GM12875 (cell line): ENCODE data around the gene MED27.
A peak's percentile ranks its signal among the peaks of the same experiment; 100 is the strongest.

ENCODE experiments used
- H3K4me3 ChIP-seq: one replicate; pipeline ENCODE4 v1.5.1; 2011; ENCODE audit warnings: low read depth, low read length, control low read depth
- CTCF ChIP-seq: IDR thresholded peaks from 2 replicates; pipeline ENCODE4 v1.5.1; 2011; ENCODE audit warnings: low read depth, mild to moderate bottlenecking, control low read depth, inconsistent platforms, low read length, moderate library complexity, borderline replicate concordance; ENCODE audit not compliant: insufficient read depth

The MED27 gene

GRCh38 chr9:131864531-131864930 is 215.1 kb downstream of the MED27 start:
- H3K4me3 ChIP-seq: no peak overlapping the region

DNA sequence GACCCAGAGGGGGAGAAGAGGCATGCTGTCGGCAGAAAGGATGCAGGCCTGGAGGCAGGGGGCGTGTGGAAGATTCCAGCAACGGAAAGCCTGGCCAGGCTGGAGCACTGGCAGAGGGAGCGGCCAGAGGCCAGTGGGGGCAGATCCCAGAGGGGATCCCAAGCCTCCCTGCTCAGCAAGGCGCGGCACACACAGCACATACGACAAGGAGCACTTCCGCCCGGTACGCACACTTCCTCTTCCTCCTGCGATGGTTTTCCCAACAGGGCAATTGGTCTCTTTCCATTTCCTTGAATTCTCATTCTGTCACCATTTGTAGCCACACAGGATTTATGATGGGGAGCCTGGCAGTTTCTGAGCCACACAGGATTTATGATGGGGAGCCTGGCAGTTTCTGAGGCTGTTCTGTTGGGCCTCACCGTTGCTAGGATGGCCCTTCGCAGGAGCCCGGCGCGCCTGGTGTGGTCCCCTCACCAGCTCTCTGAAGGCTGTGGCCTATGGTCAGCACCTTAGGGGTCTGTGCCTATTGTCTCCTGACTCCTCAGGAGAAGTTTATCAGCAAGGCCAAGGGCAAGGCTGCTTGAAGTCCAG is 216.3 kb downstream of the MED27 start:
- TF ChIP-seq CTCF: no peak
- H3K4me3 ChIP-seq: no peak overlapping the region

More at GRCh38 chr9:131864531-131864930, 215.1 kb downstream of the MED27 start:
- no peak for TF ChIP-seq CTCF

DNA sequence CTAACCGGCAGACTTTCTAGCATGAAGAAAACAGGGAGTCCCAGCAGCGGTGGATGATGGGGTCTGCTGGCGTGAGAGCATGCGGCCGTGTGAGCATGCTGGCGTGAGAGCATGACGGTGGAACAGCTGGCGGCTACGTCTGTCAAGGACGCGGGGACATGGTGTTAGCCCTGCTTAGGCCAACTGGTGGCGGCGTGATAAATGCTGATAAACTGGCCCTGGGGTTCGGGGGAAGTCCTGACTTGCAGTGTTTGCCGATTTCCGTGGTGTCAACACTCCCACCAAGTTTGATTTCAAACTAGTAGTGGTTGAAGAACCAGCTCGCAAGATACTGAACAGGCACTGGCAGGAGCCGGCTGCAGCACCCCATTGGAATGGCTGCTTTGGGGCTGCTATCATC is 217.4 kb downstream of the MED27 start:
- H3K4me3 ChIP-seq: no peak overlapping the region
- TF ChIP-seq CTCF: no peak

- no peak for TF ChIP-seq CTCF
- H3K4me3 ChIP-seq: no peak overlapping the region
Observed at GRCh38 chr9:131860430-131860829, 219.2 kb downstream of the MED27 start.

GRCh38 chr9:131858147-131858546 is 221.5 kb downstream of the MED27 start:
- no peak for TF ChIP-seq CTCF
- no peak overlapping the region for H3K4me3 ChIP-seq

GRCh38 chr9:131856105-131856504 is 223.6 kb downstream of the MED27 start:
- 0 out of 2 replicates have a peak, but pooled peaks have one; percentile 9 for TF ChIP-seq CTCF
- H3K4me3 ChIP-seq: no peak overlapping the region

DNA sequence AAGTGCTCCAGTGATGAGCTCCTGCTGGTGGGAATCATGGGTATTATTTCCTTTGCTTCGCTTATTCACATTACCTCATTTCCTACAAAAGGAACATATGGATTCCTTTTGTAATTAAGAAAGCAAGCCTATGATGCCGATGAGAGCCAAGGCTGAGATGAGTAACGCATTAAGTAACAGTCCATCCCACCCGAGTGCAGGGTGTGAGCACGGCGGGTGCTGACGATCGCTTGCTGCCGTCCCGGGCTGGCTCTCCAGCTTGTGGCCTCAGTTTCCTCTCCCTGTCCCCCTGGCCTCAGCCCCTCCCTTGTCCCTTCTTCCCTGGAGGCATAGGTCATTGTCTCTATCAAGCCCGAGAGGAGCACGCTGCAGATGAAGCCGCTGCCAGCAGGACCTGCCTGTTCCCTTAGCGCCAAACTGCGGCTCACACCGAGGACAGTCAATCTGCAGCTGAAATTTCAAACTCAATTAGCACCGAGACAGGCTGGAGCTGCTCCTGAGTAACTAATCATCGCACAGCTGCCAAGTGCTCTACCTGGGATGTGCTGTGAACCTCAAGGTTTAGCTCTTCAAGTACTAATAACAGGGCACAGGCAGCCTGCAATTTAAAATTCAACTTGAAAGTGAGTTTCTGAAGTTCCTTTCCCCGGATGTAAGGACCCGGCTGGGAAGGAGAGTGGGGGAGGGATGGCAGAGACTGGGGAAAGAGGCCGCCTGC is 224.6 kb downstream of the MED27 start:
- H3K4me3 ChIP-seq: no peak overlapping the region
- TF ChIP-seq CTCF: no peak
